AG20443 (cell line): ENCODE measurements around the gene FALEC.
A peak's percentile ranks its signal among the peaks of the same experiment; 100 is the strongest.
"Not testable (repeated sequence)": the region's sequence is repeated elsewhere in the genome, so short reads cannot be mapped to it uniquely, and the experiment has no call there.

Experiments used
- DNase-seq: peaks from one replicate; pipeline ENCODE4 v3.0.0; 2012; ENCODE audit warnings: low spot score, mixed read lengths

Gene FALEC

DNA sequence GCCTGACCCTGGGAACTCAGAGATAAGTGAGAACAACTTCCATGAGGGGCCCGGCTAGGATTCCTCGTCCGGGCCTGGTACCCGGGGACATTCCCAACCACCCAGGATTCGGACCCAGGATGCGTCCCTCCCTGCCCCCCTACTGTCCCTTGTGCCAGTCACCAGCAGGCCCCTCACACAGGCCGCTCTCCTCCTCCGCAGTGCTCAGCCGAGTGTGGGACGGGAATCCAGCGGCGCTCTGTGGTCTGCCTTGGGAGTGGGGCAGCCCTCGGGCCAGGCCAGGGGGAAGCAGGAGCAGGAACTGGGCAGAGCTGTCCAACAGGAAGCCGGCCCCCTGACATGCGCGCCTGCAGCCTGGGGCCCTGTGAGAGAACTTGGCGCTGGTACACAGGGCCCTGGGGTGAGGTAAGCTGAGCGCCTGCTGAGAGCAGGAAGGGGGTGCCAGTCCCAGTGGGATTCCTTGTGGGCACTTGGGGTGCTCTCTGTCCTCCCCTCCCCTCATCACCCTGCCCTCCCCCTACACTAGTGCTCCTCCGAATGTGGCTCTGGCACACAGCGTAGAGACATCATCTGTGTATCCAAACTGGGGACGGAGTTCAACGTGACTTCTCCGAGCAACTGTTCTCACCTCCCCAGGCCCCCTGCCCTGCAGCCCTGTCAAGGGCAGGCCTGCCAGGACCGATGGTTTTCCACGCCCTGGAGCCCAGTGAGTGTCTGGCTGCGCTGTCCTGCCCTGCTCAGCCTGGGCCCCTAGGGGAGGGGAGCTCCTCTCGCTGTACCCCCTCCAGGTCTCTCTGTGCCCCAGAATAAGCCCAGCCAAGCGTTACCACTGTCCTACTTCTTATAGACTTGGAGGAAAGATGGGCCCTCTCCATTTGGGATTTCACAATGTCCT lies 43.5 kb downstream of the FALEC start:
- no peak for DNase-seq

- no peak for DNase-seq
Observed at GRCh38 chr1:150559656-150560010, 44.1 kb downstream of the FALEC start.

DNA sequence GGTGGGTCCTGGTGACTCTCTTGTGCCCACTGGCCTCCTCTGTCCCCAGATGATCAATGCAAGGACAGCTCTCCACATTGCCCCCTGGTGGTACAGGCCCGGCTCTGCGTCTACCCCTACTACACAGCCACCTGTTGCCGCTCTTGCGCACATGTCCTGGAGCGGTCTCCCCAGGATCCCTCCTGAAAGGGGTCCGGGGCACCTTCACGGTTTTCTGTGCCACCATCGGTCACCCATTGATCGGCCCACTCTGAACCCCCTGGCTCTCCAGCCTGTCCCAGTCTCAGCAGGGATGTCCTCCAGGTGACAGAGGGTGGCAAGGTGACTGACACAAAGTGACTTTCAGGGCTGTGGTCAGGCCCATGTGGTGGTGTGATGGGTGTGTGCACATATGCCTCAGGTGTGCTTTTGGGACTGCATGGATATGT lies 44.5 kb downstream of the FALEC start:
- DNase-seq, result peak; percentile 69

DNA sequence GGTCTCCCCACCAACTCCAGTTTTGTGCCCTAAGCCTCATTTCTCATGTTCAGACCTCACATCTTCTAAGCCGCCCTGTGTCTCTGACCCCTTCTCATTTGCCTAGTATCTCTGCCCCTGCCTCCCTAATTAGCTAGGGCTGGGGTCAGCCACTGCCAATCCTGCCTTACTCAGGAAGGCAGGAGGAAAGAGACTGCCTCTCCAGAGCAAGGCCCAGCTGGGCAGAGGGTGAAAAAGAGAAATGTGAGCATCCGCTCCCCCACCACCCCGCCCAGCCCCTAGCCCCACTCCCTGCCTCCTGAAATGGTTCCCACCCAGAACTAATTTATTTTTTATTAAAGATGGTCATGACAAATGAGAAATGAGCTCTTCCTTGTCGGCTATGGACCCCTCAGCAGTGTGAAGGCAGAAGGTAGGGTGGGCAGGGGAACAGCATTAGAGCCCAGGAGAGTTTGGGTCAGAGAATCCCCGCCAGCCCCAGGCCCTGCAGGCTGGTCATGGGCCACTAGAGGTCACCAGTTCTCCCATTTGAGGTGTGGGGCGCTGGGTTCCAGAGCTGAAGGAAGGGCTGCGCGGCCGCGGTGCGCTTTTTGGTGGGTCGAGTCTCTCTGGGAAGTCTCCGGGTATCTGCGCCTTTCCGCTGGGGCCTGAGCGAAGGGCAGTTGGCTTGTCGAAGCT lies 45.2 kb downstream of the FALEC start:
- peak; percentile 83 for DNase-seq

DNA sequence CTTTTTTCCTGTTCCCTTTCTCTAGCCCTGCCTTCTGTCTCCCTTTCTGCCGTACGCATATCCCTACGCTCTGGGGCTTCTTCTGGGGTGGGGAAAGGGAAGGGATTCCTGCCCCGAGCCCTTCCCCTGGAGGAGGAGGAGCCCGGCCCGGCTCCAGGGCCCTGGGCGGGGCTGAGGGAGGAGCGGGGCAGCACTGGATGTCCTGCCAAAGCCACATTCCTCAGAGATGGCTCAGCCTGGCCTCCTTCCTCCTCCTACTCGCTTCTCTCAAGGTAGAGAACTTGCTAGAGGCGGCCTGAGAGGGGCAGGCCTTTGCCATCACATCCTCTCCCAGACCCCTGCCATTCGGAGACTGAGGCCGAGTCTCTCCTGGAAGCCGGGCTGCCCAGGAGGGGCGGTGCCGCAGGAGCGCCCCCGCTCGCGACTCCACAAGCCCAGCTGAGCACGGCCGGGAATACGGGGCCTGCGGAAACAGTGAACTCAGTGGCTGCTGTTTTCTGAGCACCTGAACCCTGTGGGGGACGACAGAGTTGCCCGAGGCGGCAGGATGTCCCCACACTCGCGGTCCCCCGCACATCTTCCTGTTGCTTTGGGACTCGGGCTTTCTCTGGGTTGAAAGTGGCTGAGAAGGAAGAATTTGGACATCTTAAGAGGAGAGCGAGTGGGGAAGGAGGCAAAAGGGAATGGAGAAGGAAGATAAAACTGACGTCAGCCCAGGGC lies 45.9 kb downstream of the FALEC start:
- peak; percentile 95 for DNase-seq

DNA sequence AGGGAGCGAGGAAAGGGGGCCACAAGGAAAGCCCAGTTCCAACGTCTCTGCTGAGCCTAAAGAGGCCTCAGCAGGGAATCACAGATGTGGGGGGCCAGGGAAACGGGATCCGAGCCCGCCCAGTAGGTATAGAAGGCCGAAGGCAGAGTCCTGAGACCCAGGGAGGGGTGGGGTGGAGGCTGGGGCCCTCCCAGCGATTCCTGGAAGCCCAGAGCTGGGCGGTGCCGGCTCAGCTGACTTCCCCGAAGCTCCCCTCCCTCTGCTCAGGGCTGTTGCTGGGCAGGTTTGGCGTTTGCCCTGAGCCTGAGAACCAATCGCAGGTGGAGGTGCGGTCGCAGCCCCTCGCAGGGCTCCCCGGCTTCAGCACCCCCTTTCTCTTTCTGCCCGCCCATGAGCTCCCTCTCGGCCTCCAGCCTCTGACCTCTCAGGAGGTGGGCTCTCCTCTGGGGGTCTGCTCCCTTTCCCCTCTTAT lies 46.5 kb downstream of the FALEC start:
- peak; percentile 89 for DNase-seq

GRCh38 chr1:150562446-150563339 lies 47.1 kb downstream of the FALEC start:
- no peak for DNase-seq

- DNase-seq, result no peak
Observed at GRCh38 chr1:150563340-150564038, 47.9 kb downstream of the FALEC start.

GRCh38 chr1:150564051-150564991 lies 48.8 kb downstream of the FALEC start:
- no peak for DNase-seq

DNA sequence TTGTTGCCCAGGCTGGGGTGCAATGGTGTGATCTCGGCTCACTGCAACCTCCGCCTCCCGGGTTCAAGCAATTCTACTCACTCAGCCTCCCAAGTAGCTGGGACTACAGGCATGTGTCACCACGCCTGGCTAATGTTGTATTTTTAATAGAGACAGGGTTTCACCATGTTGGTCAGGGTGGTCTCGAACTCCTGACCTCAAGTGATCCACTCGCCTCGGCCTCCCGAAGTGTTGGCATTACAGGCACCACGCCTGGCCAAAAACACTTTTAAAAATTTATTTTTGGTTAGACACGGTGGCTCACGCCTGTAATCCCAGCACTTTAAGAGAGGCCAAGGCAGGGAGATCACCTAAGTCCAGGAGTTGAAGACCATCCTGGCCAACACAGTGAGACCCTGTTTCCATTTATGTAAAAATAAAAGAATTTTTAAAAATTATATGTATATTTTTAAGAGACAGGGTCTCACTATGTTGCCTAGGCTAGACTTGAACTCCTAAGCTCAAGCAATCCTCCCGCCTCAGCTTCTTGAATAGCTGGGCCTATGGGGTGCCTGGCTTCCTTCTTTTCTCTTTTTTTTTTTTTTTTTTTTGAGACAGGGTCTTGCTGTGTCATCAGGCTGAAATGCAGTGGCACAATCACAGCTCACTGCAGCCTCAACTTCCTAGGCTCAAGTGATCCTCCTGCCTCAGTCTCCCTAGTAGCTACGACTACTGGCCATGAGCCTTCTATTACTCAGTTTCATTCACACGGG lies 49.9 kb downstream of the FALEC start:
- DNase-seq, result not testable (repeated sequence)

DNA sequence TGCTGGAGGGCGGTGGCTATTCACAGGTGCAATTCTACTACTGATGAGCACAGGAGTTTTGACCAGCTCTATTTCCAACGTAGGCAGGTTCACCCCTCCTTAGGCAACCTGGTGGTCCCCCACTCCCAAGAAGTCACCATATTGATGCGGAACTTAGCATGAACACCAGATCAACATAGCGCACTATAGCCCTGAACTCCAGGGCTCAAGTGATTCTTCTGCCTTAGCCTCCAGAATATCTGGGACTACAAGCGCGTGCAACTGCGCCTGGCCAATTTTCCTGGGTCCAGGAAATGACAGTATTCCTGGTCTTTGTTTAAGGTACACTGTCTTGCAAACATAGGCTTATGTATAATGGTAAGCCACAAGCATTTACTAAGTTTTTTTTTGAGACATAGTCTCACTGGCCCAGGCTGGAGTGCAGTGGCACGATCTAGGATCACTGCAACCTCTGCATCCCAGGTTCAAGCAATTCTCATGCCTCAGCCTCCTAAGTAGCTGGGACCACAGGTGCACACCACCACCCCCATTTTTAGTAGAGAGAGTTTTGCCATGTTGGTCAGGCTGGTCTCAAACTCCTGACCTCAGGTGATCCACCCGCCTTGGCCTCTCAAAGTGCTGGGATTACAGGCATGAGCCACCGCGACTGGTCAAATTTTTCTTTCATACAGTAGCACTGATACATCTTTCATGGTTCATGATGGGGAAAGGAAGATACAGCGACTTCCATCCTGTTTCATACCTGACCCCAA lies 51.2 kb downstream of the FALEC start:
- no peak for DNase-seq

- DNase-seq, result no peak
Observed at GRCh38 chr1:150567341-150567716, 51.8 kb downstream of the FALEC start.

GRCh38 chr1:150567717-150568593 lies 52.4 kb downstream of the FALEC start:
- peak; percentile 87 for DNase-seq

DNA sequence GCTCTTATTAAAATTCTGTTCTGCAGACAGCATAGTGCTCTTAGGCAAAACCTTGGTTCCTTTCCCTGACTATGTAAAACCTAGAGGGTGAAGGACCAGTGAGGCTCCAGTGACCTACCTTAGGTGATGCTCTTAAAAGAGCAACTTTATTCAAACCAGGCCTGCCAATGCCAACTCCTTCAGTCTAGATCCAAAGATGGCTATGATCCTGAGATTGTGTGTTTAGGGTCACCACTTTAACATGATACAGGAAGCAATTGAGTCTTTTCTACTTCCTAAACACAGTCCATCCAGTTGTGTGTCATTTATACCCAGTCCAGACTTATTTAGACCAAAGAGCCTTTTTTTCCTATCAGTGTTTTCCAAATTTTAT lies 53.0 kb downstream of the FALEC start:
- no peak for DNase-seq

DNA sequence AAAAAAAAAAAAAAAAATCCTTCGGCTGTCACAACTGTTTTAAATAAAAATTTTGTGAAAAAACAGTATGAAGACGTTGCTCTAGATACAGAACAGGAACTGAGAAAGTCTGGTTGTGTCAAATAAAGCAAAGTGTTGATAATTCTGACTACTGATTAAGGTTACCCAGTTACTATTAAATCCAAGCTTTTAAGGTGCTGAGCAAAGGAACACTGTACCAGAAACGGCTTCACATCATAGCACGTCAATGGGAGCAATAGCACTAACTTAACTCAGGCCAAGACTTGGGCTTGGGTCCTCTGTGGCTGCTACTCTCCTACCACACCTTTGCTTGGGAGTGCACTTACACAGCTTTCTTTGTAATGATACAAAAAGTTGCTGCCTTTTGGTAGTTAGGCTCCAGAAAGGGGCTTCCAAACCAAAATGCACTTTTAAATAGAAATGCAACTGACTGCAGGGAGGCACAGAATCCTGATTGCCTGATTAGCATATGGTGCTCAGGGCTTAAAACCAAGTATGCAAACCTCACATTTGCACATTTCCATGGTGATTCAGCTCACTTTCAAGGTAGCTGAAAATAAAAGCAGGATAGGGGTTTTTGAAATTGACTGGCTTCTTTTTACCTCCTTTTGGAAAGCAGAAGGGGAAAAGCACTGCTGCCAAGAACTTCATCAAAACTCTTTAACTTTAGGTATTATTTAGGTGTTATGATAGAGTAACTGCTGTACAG lies 57.5 kb downstream of the FALEC start:
- DNase-seq, result no peak

GRCh38 chr1:150573648-150574071 lies 58.1 kb downstream of the FALEC start:
- DNase-seq, result not testable (repeated sequence)
